H1 (cell line): ENCODE measurements around the gene SLC39A11. TPM values are rescaled to one million over a fixed set of nuclear protein-coding genes. Genes with fewer than 3 reads are reported as not detected.

Experiments
- CTCF ChIA-PET: fragments of 300-600 bp; sonication (Branson Sonifier 250); formaldehyde crosslinking; loops from one replicate; lab custom pipeline; 2021; ENCODE audit not compliant: partially characterized antibody; lab: Charles Lee
- POLR2A ChIA-PET: fragments of 300-600 bp; sonication (Branson Sonifier 250); formaldehyde crosslinking; loops from one replicate; lab custom pipeline; 2021; ENCODE audit warnings: inconsistent platforms; ENCODE audit not compliant: partially characterized antibody; lab: Charles Lee
- DNase-seq, 2 experiments: peaks; one replicate each; pipeline versions ENCODE4 v3.0.0 to v3.0.0-alpha.2; 2010 to 2022; ENCODE audit warnings: low spot score in 2 of 2, low read depth in 1 of 2, mixed read lengths in 1 of 2
- FAIRE-seq: peaks from 2 replicates; lab custom pipeline; 2011; peaks lifted over from hg19 to GRCh38; lab: Jason Lieb, UNC
- H2AFZ ChIP-seq: 2 replicates; pipeline ENCODE4 v1.8.1; 2012; ENCODE audit warnings: low read length, inconsistent platforms
- H2AK5ac ChIP-seq: 2 replicates; pipeline ENCODE4 v1.6.1; 2013; ENCODE audit warnings: low read depth, low read length
- H2BK120ac ChIP-seq: replicated peaks from 2 replicates; pipeline ENCODE3; 2013; ENCODE audit warnings: low read depth, low read length, inconsistent platforms
- H2BK12ac ChIP-seq: 2 replicates; pipeline ENCODE4 v1.6.1; 2013; ENCODE audit warnings: low read depth, low read length
- H2BK15ac ChIP-seq: 2 replicates; pipeline ENCODE4 v1.6.1; 2013; ENCODE audit warnings: low read length
- H2BK20ac ChIP-seq: 2 replicates; pipeline ENCODE4 v1.6.1; 2013; ENCODE audit warnings: low read length
- H2BK5ac ChIP-seq: 2 replicates; pipeline ENCODE4 v1.6.1; 2013; ENCODE audit warnings: low read depth, low read length
- H3K14ac ChIP-seq: 2 replicates; pipeline ENCODE4 v1.6.1; 2013; ENCODE audit warnings: inconsistent platforms; ENCODE audit not compliant: insufficient read length
- H3K18ac ChIP-seq: 2 replicates; pipeline ENCODE4 v1.6.1; 2013; ENCODE audit warnings: low read length; ENCODE audit errors: extremely low read depth
- H3K23ac ChIP-seq: 2 replicates; pipeline ENCODE4 v1.6.1; 2013; ENCODE audit warnings: inconsistent platforms; ENCODE audit not compliant: insufficient read length
- H3K23me2 ChIP-seq: 2 replicates; pipeline ENCODE4 v1.6.1; 2013; ENCODE audit warnings: low read depth, low read length
- H3K27ac ChIP-seq: 2 replicates; pipeline ENCODE4 v1.6.1; 2011; ENCODE audit warnings: low read depth, low read length, inconsistent platforms
- H3K27me3 ChIP-seq, 4 experiments: replicated peaks in 1 of 4; 1 replicate in 1 of 4; 2 replicates in 3 of 4; pipeline versions ENCODE4 v1.6.1 to v1.8.1; 2011 to 2013; ENCODE audit warnings: low read length in 3 of 4, mild to moderate bottlenecking in 3 of 4, inconsistent platforms in 2 of 4, mixed read lengths in 2 of 4, moderate library complexity in 1 of 4; ENCODE audit not compliant: control insufficient read depth in 3 of 4, insufficient read depth in 3 of 4; ENCODE audit errors: extremely low read depth in 1 of 4
- H3K36me3 ChIP-seq, 4 experiments: 2 replicates each; pipeline versions ENCODE4 v1.6.1 to v1.8.1; 2011 to 2013; ENCODE audit warnings: mild to moderate bottlenecking in 4 of 4, low read length in 3 of 4, moderate library complexity in 2 of 4, control low read depth in 1 of 4, inconsistent platforms in 1 of 4; ENCODE audit not compliant: insufficient read depth in 4 of 4, control insufficient read depth in 2 of 4
- H3K4ac ChIP-seq: replicated peaks from 2 replicates; pipeline ENCODE3; 2013; ENCODE audit warnings: low read length, low read depth, mixed read lengths, inconsistent platforms; ENCODE audit not compliant: insufficient read length
- H3K4me1 ChIP-seq, 4 experiments: replicated peaks in 1 of 4; 1 replicate in 1 of 4; 2 replicates in 3 of 4; pipeline versions ENCODE4 v1.6.1 to v1.8.1; 2011 to 2013; ENCODE audit warnings: low read length in 3 of 4, inconsistent platforms in 2 of 4, mixed read lengths in 1 of 4; ENCODE audit not compliant: insufficient read depth in 4 of 4, control insufficient read depth in 3 of 4
- H3K4me2 ChIP-seq, 2 experiments: 2 replicates each; pipeline versions ENCODE4 v1.6.1 to v1.8.1; 2011 to 2013; ENCODE audit warnings: low read depth in 2 of 2, low read length in 2 of 2, control low read depth in 1 of 2, inconsistent platforms in 1 of 2, mild to moderate bottlenecking in 1 of 2; ENCODE audit not compliant: insufficient read depth in 1 of 2
- H3K4me3 ChIP-seq, 4 experiments: fragments of 200-600, 300-600 bp in 1 of 4; sonication (generic), shearing (Covaris generic), sonication (Bioruptor Twin) in 1 of 4; 2 replicates each; pipeline versions ENCODE4 v1.5.1 to v1.8.1; 2011 to 2016; ENCODE audit warnings: low read length in 4 of 4, low read depth in 3 of 4, control low read depth in 2 of 4, inconsistent platforms in 2 of 4, mild to moderate bottlenecking in 2 of 4, mixed read lengths in 1 of 4, moderate library complexity in 1 of 4; ENCODE audit not compliant: insufficient read depth in 2 of 4; ENCODE audit errors: extremely low read depth in 1 of 4
- H3K56ac ChIP-seq: replicated peaks from 2 replicates; pipeline ENCODE3; 2013; ENCODE audit warnings: low read depth, mild to moderate bottlenecking, mixed read lengths, low read length, inconsistent platforms; ENCODE audit not compliant: insufficient read length
- H3K79me1 ChIP-seq: 2 replicates; pipeline ENCODE4 v1.6.1; 2013; ENCODE audit warnings: low read depth, low read length, control low read depth
- H3K79me2 ChIP-seq, 2 experiments: 2 replicates each; pipeline versions ENCODE4 v1.6.1 to v1.8.1; 2012 to 2013; ENCODE audit warnings: low read length in 2 of 2, mild to moderate bottlenecking in 2 of 2, inconsistent platforms in 1 of 2; ENCODE audit not compliant: insufficient read depth in 2 of 2, control insufficient read depth in 1 of 2
- H3K9ac ChIP-seq, 4 experiments: replicated peaks in 1 of 4; 1 replicate in 1 of 4; 2 replicates in 3 of 4; pipeline versions ENCODE4 v1.6.1 to v1.8.1; 2011 to 2013; ENCODE audit warnings: low read depth in 3 of 4, low read length in 3 of 4, control low read depth in 2 of 4, mild to moderate bottlenecking in 2 of 4, moderate library complexity in 2 of 4, inconsistent platforms in 1 of 4; ENCODE audit errors: extremely low read depth in 1 of 4
- H3K9me3 ChIP-seq, 2 experiments: 2 replicates each; pipeline versions ENCODE4 v1.6.1 to v1.8.1; 2012 to 2013; ENCODE audit warnings: mild to moderate bottlenecking in 2 of 2, moderate library complexity in 2 of 2, control low read depth in 1 of 2, inconsistent platforms in 1 of 2, low read depth in 1 of 2, low read length in 1 of 2, mixed read lengths in 1 of 2; ENCODE audit not compliant: insufficient read depth in 2 of 2
- H4K20me1 ChIP-seq, 2 experiments: replicated peaks in 1 of 2; 2 replicates each; pipeline versions ENCODE3 to v1.8.1; 2011 to 2013; ENCODE audit warnings: inconsistent platforms in 2 of 2, low read length in 2 of 2, mild to moderate bottlenecking in 1 of 2; ENCODE audit not compliant: insufficient read depth in 2 of 2, control insufficient read depth in 1 of 2
- H4K5ac ChIP-seq: 2 replicates; pipeline ENCODE4 v1.6.1; 2013; ENCODE audit warnings: low read length, low read depth, mixed read lengths, inconsistent platforms; ENCODE audit not compliant: insufficient read length
- H4K8ac ChIP-seq: 2 replicates; pipeline ENCODE4 v1.8.0; 2013; ENCODE audit warnings: mild to moderate bottlenecking, moderate library complexity, low read length, inconsistent platforms; ENCODE audit not compliant: insufficient read depth; ENCODE audit errors: extremely low read depth
- H4K91ac ChIP-seq: replicated peaks from 2 replicates; pipeline ENCODE3; 2013; ENCODE audit warnings: low read length, mixed read lengths, inconsistent platforms; ENCODE audit not compliant: insufficient read length
- KDM1A ChIP-seq: fragments of 200-600, 300-600 bp; sonication (generic); IDR thresholded peaks from 2 replicates; pipeline ENCODE4 v1.7.1; 2016; ENCODE audit warnings: mild to moderate bottlenecking, low read length, borderline replicate concordance
- KDM4A ChIP-seq: IDR thresholded peaks from one replicate; pipeline ENCODE4 v1.7.1; 2012; ENCODE audit warnings: low read depth, mild to moderate bottlenecking, moderate library complexity, low read length, inconsistent platforms; ENCODE audit not compliant: severe bottlenecking
- SIX5 ChIP-seq: IDR thresholded peaks from 2 replicates; pipeline ENCODE4 v1.6.1; 2011; ENCODE audit warnings: mild to moderate bottlenecking, low read depth, low read length
- SUZ12 ChIP-seq: fragments of 200-600 bp; sonication (generic); IDR thresholded peaks from 2 replicates; pipeline ENCODE4 v1.6.1; 2012; ENCODE audit warnings: mild to moderate bottlenecking, inconsistent platforms, low read length, moderate library complexity, mixed read lengths
- WGBS, 2 experiments: shearing (Covaris generic) in 1 of 2; methylation state at CpG; one replicate each; pipeline versions ENCODE4 v1.1.6 to v1.1.7; 2013 to 2015; ENCODE audit warnings: low lambda C conversion rate in 2 of 2, mixed read lengths in 2 of 2, inconsistent platforms in 1 of 2, low coverage in 1 of 2, missing lambda C conversion rate in 1 of 2; ENCODE audit not compliant: insufficient replicate concordance in 2 of 2, insufficient coverage in 1 of 2, insufficient read length in 1 of 2; ENCODE audit errors: extremely low coverage in 1 of 2, missing lambda C conversion rate in 1 of 2; 5-methylcytosine and 5-hydroxymethylcytosine counted together
- polyA plus RNA-seq, 7 experiments: library from polyadenylated mRNA; depleted of rRNA in 3 of 7; stranded (reverse) in 5 of 7; unstranded in 2 of 7; fragments of >200 nt in 5 of 7; fragments of 200-250 nt in 2 of 7; gene quantifications; 1 replicate in 5 of 7; 2 replicates in 1 of 7; 4 replicates in 1 of 7; pipeline versions ENCODE4 v1.2.1 to v1.2.3, GENCODE V29; 2011 to 2013; ENCODE audit warnings: missing spikeins in 2 of 7, mixed read lengths in 2 of 7
- total RNA-seq: library from RNA; stranded (reverse); fragmentation: NEBNext Ultra II Directional; extraction: Animal tissue kit (Norgen Biotek cat#: 25700); gene quantifications from 2 replicates; pipeline ENCODE4 v1.2.1, GENCODE V29; 2021

The SLC39A11 gene
- total and polyA plus RNA-seq, 2 of the 8 experiments (the other 6 are each of a cell fraction or from before 2014, with no cell fraction given): 12.2 to 19.6 TPM

GRCh38 chr17:73101031-73101430 lies 8.5 kb upstream of the SLC39A11 start:
- Histone ChIP-seq H3K36me3 (no peaks in the 10 kb centered on the region), H3K27ac (no peak overlapping the region), H2BK5ac (no peak overlapping the region), H4K91ac (no peak overlapping the region), H2BK120ac (no peak overlapping the region), H3K56ac (no peak overlapping the region), H3K9me3 (no peaks in the 10 kb centered on the region), H3K79me2 (no peaks in the 10 kb centered on the region), H4K5ac (no peak overlapping the region), H3K23me2 (no peaks in the 10 kb centered on the region; the same call in 1 of the 2 replicates), H3K18ac (no peak overlapping the region), H2AK5ac (no peak overlapping the region), H4K20me1 (no peaks in the 10 kb centered on the region), H2BK15ac (no peak overlapping the region), H3K4ac (no peak overlapping the region), H3K14ac (no peak overlapping the region), H2BK20ac (no peak overlapping the region), H3K4me2 (no peak overlapping the region), H3K4me1 (0 out of 7 replicates have a peak, but pooled peaks cover 0 to 2% (median 0%) of the 10 kb centered on the region in 4 experiments), H3K4me3 (no peak overlapping the region), H3K9ac (no peak overlapping the region), H2AFZ (no peak overlapping the region), H4K8ac (no peak overlapping the region), H3K79me1 (no peaks in the 10 kb centered on the region), H2BK12ac (no peak overlapping the region), H3K27me3 (no peaks in the 10 kb centered on the region), H3K23ac (no peak overlapping the region)
- POLR2A ChIA-PET: no interaction called here
- TF ChIP-seq KDM1A: no peak
- no peak for TF ChIP-seq SIX5
- TF ChIP-seq SUZ12: no peak
- no peak for TF ChIP-seq KDM4A
- no peak for DNase-seq
- FAIRE-seq: no peak
- CTCF ChIA-PET: no interaction called here
- WGBS, 2 experiments: 91% methylated on average over 6 of the region's 6 CpGs; no CpG with 5 or more reads in 1 of the 2 experiments
